Esophagus squamous epithelium (tissue), 5 donors: ENCODE results near the gene ACKR1. TPM values are rescaled to one million over a fixed set of nuclear protein-coding genes. Genes with fewer than 3 reads are reported as not detected.

Source experiments
- DNase-seq: peaks from one replicate; lab custom pipeline; 2025; lab: John Stamatoyannopoulos, UW
- H3K27ac ChIP-seq, 4 donors: fragments of 200-600 bp; sonication (generic); one replicate each; pipeline ENCODE4 v1.5.1; 2016 to 2019; ENCODE audit warnings: mild to moderate bottlenecking in 1 of 4
- H3K27me3 ChIP-seq, 4 donors: fragments of 200-600 bp; sonication (generic); 1 replicate in 3 of 4; 2 replicates in 1 of 4; pipeline versions ENCODE4 v1.5.1 to v1.6.0; 2017 to 2021; ENCODE audit warnings: antibody characterized with exemption in 1 of 4
- H3K36me3 ChIP-seq, 3 donors: fragments of 200-600 bp; sonication (generic); one replicate each; pipeline ENCODE4 v1.5.1; 2016 to 2019
- H3K4me1 ChIP-seq, 3 donors: fragments of 200-600 bp; sonication (generic); one replicate each; pipeline ENCODE4 v1.5.1; 2017 to 2019
- H3K4me3 ChIP-seq, 4 donors: fragments of 200-600 bp; sonication (generic); 1 replicate in 3 of 4; 2 replicates in 1 of 4; pipeline ENCODE4 v1.5.1; 2016 to 2019; ENCODE audit warnings: mild to moderate bottlenecking in 2 of 4, moderate library complexity in 1 of 4
- H3K9me3 ChIP-seq, 3 donors: fragments of 200-600 bp; sonication (generic); one replicate each; pipeline ENCODE4 v1.5.1; 2016 to 2019
- POLR2A ChIP-seq, 4 donors: fragments of 450-650 bp; IDR thresholded peaks; one replicate each; pipeline ENCODE4 v1.6.1; 2017; ENCODE audit warnings: antibody characterized with exemption in 4 of 4, mild to moderate bottlenecking in 4 of 4, moderate library complexity in 3 of 4
- WGBS, 2 donors: methylation state at CpG; one replicate each; pipeline ENCODE4 v1.1.5; 2018; 5-methylcytosine and 5-hydroxymethylcytosine counted together
- intact Hi-C: fragments of 100-400 bp; cut with DNase I; formaldehyde crosslinking; loops from one replicate; pipeline ENCODE4 v1.15.0; 2022
- total RNA-seq, 4 donors: library from RNA; depleted of rRNA; stranded (reverse); fragments of >200 nt; gene quantifications; one replicate each; pipeline ENCODE4 v1.1.0, GENCODE V29; 2016
- TF ChIP-seq, protein P1 (sequence below), 6 experiments: fragments of 450-650 bp in 4 of 6; fragments of 200-600 bp in 2 of 6; sonication (generic) in 2 of 6; IDR thresholded peaks; one replicate each; pipeline ENCODE4 v1.5.1; 2016 to 2019; ENCODE audit warnings: antibody characterized with exemption in 6 of 6, mild to moderate bottlenecking in 4 of 6, moderate library complexity in 4 of 6
- donor health status: DM: yes; HTN: yes; CAD: no.

Gene ACKR1
- total RNA-seq, 4 donors from 2014 or later: 2.2 to 67.9 (median 33.7) TPM

DNA sequence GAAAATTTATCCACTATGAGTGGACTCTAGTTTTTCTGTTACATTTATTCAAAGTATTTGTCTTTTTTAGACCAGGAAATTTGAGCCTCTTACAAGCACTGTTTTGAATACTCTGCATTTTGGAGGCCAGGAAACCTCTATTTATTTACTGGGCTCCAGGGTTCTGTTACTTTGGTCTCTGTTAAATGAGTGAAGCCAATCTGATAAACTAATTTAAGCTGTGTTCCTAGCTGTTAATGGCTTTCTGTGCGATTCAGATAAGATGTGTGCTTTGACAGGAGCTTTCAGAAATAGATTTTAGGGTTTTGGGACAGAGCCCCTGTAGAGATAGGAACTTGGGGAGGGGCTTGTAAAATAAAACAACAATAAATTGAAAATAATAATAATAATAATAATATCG is 23.9 kb downstream of the ACKR1 start:
- intact Hi-C loops: no loop called here
- no peak for TF ChIP-seq POLR2A (IDR thresholded peaks at IDR 0.05)
- TF ChIP-seq, protein P1, sequence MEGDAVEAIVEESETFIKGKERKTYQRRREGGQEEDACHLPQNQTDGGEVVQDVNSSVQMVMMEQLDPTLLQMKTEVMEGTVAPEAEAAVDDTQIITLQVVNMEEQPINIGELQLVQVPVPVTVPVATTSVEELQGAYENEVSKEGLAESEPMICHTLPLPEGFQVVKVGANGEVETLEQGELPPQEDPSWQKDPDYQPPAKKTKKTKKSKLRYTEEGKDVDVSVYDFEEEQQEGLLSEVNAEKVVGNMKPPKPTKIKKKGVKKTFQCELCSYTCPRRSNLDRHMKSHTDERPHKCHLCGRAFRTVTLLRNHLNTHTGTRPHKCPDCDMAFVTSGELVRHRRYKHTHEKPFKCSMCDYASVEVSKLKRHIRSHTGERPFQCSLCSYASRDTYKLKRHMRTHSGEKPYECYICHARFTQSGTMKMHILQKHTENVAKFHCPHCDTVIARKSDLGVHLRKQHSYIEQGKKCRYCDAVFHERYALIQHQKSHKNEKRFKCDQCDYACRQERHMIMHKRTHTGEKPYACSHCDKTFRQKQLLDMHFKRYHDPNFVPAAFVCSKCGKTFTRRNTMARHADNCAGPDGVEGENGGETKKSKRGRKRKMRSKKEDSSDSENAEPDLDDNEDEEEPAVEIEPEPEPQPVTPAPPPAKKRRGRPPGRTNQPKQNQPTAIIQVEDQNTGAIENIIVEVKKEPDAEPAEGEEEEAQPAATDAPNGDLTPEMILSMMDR (IDR thresholded peaks at IDR 0.05): no peak
- DNase-seq: no peak
- 54 to 66% methylated on average over 2 of the region's 2 CpGs for WGBS, 2 donors
- Histone ChIP-seq H3K27me3 (peaks cover 0 to 7% (median 0%) of the 10 kb centered on the region in 4 donors), H3K4me1 (no peaks in the 10 kb centered on the region), H3K4me3 (no peak overlapping the region), H3K9me3 (no peaks in the 10 kb centered on the region), H3K36me3 (no peaks in the 10 kb centered on the region), H3K27ac (no peak overlapping the region)

DNA sequence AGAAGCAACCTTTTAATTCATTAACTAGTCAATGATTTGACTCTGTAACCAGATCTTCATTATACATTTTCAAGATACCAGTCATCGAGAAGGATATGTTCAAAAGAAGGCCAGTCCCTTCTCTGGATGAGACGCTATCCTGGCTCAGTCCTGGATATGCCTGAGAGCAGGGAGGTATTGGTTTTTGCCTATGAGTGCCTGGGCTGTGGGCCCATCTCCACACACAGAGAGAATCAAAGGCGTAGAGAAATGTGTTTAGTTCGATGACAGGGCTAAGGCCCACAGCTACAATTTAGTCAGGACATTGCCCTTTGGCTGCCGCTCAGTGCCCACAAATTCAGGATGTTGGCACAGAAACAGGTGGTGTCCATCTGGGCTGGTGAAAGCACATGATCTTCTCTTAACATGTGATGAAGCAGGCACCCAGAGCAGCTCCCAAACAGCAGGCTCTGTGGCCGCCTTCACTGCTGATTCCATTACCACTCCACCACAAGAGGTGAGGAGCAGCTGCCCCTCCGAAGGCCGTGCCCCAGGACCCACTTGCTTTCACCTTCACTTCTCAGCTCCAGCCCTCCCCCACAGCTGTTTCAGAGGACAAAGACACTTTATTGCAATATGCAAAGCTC is 24.7 kb downstream of the ACKR1 start:
- no peak for TF ChIP-seq POLR2A (IDR thresholded peaks at IDR 0.05)
- TF ChIP-seq, protein P1 (IDR thresholded peaks at IDR 0.05): no peak
- Histone ChIP-seq H3K36me3 (no peaks in the 10 kb centered on the region), H3K27me3 (peaks cover 0 to 4% (median 0%) of the 10 kb centered on the region in 4 donors), H3K4me3 (no peak overlapping the region), H3K9me3 (no peaks in the 10 kb centered on the region), H3K4me1 (no peaks in the 10 kb centered on the region), H3K27ac (no peak overlapping the region)
- WGBS, 2 donors: 82 to 83% methylated on average over 7 of the region's 8 CpGs
- DNase-seq: no peak
- intact Hi-C loops: no loop called here

DNA sequence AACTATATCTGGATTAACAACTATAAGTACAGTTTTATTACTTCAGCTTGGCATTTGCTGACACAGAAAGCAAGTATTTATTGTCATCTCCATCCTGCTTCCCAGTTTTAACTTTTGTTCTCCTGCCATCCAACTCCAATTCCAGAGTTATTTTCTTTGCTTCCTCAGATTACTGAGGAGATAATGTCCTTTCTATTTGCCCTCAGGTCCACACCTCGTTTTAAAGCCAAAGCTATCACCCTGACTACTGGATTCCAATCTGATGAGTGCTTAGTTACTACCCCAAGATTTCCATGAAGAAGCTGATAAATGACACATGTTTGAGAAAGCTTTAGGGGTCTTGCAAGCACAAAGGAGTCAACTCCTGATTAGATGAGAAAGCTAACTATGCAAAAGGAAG is 25.2 kb downstream of the ACKR1 start:
- no peak overlapping the region for H3K27ac ChIP-seq
- H3K4me3 ChIP-seq: no peak overlapping the region
- no peaks in the 10 kb centered on the region for H3K9me3 ChIP-seq
- intact Hi-C loops: no loop called here
- no peaks in the 10 kb centered on the region for H3K36me3 ChIP-seq
- 8 to 10% methylated on average over 1 of the region's 1 CpG for WGBS, 2 donors
- no peaks in the 10 kb centered on the region for H3K4me1 ChIP-seq
- DNase-seq: no peak
- TF ChIP-seq, protein P1 (IDR thresholded peaks at IDR 0.05): no peak
- no peak for TF ChIP-seq POLR2A (IDR thresholded peaks at IDR 0.05)
- no peaks in the 10 kb centered on the region for H3K27me3 ChIP-seq

DNA sequence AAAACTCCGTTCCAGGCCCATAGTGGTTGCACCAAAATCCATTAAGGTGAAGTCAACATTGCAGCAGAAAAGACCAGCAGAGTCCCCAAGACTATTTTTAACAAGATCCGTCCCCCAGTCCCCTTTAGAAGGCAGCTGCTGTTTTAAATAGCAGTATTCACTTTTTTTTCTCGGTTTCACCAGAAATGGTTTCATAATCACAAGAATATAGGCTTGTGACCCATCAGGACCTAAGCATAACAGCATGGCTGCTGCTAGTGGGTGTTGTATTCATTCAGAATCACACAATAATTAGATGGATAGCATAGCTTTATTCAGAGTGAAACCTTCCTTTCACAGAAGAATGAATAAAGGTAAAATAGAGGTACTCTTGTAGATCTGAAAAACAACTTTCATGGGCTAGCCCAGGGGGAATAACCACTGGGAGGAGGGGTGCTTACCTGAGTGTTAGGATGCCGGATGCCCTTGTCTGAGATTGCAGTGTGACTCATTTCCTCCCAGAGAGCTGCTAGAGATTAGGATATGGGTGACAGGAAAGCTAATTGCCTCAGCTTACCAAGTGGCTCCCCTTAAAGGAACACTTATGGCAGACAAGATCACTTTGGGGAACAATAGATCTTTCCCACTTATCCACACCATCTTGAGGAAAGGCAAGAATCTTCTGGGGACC is 35.0 kb downstream of the ACKR1 start:
- TF ChIP-seq POLR2A (IDR thresholded peaks at IDR 0.05): no peak
- TF ChIP-seq, protein P1 (IDR thresholded peaks at IDR 0.05): no peak
- Histone ChIP-seq H3K9me3 (no peaks in the 10 kb centered on the region), H3K27ac (no peak overlapping the region), H3K4me1 (no peaks in the 10 kb centered on the region), H3K27me3 (no peaks in the 10 kb centered on the region), H3K36me3 (no peaks in the 10 kb centered on the region), H3K4me3 (no peak overlapping the region)
- intact Hi-C loops: no loop called here
- WGBS, 2 donors: 56 to 64% methylated on average over 4 of the region's 4 CpGs
- DNase-seq: no peak

DNA sequence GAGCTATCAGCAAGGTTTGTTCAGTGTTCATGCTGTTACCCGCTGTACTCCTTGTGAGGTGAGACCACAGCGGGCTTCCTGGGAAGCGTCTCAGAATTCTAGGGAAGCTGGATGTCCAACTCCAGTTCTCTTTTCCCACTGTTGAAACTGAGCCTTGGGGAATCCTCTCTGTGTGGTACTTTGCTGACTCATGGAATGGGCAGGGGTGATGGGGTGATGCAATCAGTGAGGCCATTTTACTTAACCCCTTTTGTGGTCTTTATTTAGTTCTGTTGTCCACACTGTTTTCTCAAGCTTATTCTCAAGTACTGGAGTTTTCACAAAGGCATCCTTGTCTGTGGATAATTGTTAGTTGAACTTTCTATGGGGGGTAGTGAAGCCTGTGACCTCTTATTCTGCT is 42.6 kb downstream of the ACKR1 start:
- peaks cover 0 to 15% (median 0%) of the 10 kb centered on the region in 3 donors for H3K4me1 ChIP-seq
- WGBS, 2 donors: 89 to 94% methylated on average over 3 of the region's 3 CpGs
- H3K27me3 ChIP-seq: no peaks in the 10 kb centered on the region
- peaks cover 0 to 5% (median 0%) of the 10 kb centered on the region in 3 donors for H3K9me3 ChIP-seq
- H3K27ac ChIP-seq: no peak overlapping the region
- TF ChIP-seq, protein P1 (IDR thresholded peaks at IDR 0.05): no peak
- no peaks in the 10 kb centered on the region for H3K36me3 ChIP-seq
- intact Hi-C loops: no loop called here
- no peak for DNase-seq
- H3K4me3 ChIP-seq: no peak overlapping the region
